ENCODE results near the gene POU2F1.

- TF ChIP-seq CTCF (IDR thresholded peaks at IDR 0.05), result no peak
- TF ChIP-seq POLR2A (IDR thresholded peaks at IDR 0.05), result no peak
These were observed 23.4 kb upstream of the POU2F1 start for GRCh38 chr1:167197236-167197635.
